Prostate gland (tissue), 2 donors: Measurements from ENCODE around the gene ATAT1.

Experiments used
- POLR2A ChIP-seq: fragments of 450-650 bp; IDR thresholded peaks from one replicate; pipeline ENCODE4 v1.6.1; 2016; ENCODE audit warnings: antibody characterized with exemption, mild to moderate bottlenecking
- POLR2AphosphoS5 ChIP-seq: sonication (generic); formaldehyde crosslinking; IDR thresholded peaks from one replicate; pipeline ENCODE4 v1.6.1; 2017; ENCODE audit warnings: antibody characterized with exemption
- TF ChIP-seq, protein P1 (sequence below), 4 experiments: fragments of 200-600 bp in 2 of 4; fragments of 450-650 bp in 2 of 4; sonication (generic) in 2 of 4; IDR thresholded peaks; 1 replicate in 3 of 4; 2 replicates in 1 of 4; pipeline ENCODE4 v1.5.1; 2016 to 2019; ENCODE audit warnings: antibody characterized with exemption in 4 of 4, mild to moderate bottlenecking in 2 of 4, moderate library complexity in 2 of 4

DNA sequence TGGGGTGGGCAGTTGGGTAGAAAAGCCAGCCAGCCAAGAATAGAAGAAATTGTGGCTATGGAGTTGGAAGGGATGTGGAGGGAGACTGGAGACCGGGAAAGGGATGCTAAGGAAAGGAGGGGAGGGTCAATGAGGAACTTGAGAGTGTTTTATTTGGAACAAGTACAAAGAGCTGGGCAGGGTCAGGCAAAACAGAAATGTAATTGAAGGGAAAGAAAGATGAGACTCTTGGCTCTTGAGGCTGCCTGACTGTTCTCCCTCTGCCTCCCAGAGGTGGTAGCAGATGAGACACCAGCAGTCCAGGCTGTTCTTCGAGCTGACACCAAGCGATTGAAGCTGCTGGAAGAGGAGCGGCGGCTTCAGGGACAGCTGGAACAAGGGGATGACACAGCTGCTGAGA lies 42.8 kb upstream of the ATAT1 start:
- TF ChIP-seq POLR2AphosphoS5 = no peak
- TF ChIP-seq, protein P1, sequence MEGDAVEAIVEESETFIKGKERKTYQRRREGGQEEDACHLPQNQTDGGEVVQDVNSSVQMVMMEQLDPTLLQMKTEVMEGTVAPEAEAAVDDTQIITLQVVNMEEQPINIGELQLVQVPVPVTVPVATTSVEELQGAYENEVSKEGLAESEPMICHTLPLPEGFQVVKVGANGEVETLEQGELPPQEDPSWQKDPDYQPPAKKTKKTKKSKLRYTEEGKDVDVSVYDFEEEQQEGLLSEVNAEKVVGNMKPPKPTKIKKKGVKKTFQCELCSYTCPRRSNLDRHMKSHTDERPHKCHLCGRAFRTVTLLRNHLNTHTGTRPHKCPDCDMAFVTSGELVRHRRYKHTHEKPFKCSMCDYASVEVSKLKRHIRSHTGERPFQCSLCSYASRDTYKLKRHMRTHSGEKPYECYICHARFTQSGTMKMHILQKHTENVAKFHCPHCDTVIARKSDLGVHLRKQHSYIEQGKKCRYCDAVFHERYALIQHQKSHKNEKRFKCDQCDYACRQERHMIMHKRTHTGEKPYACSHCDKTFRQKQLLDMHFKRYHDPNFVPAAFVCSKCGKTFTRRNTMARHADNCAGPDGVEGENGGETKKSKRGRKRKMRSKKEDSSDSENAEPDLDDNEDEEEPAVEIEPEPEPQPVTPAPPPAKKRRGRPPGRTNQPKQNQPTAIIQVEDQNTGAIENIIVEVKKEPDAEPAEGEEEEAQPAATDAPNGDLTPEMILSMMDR (IDR thresholded peaks at IDR 0.05) = no peak
- no peak for TF ChIP-seq POLR2A
